GM12892 (cell line): ENCODE results near the gene CHST7.

Experiments
- DNase-seq: peaks from one replicate; pipeline ENCODE4 v3.0.0; 2011; ENCODE audit not compliant: insufficient read length
- FAIRE-seq: peaks from 2 replicates; lab custom pipeline; 2011; peaks lifted over from hg19 to GRCh38; lab: Jason Lieb, UNC
- POLR2A ChIP-seq: IDR thresholded peaks from 2 replicates; pipeline ENCODE4 v1.6.1; 2011; ENCODE audit warnings: low read depth, low read length, control low read depth
- POLR2AphosphoS5 ChIP-seq: IDR thresholded peaks from 2 replicates; pipeline ENCODE4 v1.6.1; 2011; ENCODE audit warnings: low read depth, low read length, control low read depth
- TAF1 ChIP-seq: IDR thresholded peaks from 2 replicates; pipeline ENCODE4 v1.6.1; 2011; ENCODE audit warnings: low read depth, mild to moderate bottlenecking, control low read depth, low read length, borderline replicate concordance

Gene CHST7

DNA sequence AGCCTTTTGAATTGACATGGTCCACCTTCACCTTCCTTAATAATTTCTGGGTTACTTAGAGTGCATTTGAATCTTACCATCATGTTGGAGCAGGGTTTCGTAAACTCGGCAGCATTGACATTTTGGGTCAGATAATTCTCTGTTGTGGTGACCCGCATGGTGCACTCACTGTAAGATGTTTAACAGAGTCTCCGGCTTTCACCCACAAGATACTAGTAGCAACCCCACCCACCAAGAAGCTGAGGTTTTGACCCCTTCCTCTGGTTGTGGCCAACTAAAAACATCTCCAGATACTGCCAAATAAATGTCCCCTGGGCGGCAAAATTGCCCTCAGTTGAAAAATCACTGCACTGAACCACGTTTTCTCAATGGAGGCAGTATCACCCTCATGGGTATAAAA is 62.7 kb downstream of the CHST7 start:
- TF ChIP-seq TAF1 = no peak
- no peak for TF ChIP-seq POLR2A
- TF ChIP-seq POLR2AphosphoS5 = no peak
- FAIRE-seq (peak; percentile 68), DNase-seq (no peak)

GRCh38 chrX:46637938-46638337 is 64.4 kb downstream of the CHST7 start:
- DNase-seq (no peak), FAIRE-seq (no peak)
- TF ChIP-seq POLR2AphosphoS5 = no peak
- TF ChIP-seq TAF1 = no peak
- TF ChIP-seq POLR2A = no peak

DNA sequence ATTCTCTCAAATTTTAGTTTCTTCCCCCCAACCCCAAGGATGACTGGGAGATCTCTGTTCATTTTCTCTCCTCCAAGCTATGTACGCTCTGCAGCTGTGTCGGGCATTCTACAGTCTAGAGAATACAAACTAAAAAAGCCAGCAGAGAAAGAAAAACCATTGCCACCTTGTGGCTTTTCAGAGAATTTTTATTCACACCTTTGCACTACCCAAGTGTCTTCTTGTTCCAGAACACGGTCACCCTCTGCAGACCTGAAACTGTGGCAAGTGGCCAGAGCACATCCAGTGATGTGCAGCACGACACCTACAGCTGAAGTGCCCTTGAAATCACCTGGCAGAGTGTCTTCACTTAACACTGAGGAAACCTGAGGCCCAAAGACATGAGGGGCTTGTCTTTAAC is 68.6 kb downstream of the CHST7 start:
- FAIRE-seq (peak; percentile 88), DNase-seq (no peak)
- no peak for TF ChIP-seq POLR2AphosphoS5
- TF ChIP-seq TAF1 = no peak
- no peak for TF ChIP-seq POLR2A

DNA sequence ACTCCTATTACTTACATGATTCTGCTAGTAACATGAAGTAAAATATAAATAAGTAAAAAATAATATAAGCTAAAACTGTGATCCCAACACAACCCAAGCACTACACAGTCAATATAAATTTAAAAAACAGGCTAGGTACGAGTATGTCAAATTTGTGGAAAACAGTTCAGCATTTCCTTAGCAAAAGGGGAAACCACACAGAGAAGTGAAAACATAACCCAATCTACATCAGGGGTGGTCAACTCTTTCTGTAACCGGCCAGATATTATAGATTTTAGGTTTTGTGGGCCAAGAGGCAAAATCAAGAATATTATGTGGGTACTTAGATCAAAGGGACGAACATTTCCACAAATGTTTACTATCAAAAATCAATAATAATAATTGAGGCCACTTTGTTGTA is 70.1 kb downstream of the CHST7 start:
- DNase-seq (no peak), FAIRE-seq (no peak)
- TF ChIP-seq POLR2A (no peak), TAF1 (no peak), POLR2AphosphoS5 (no peak)

DNA sequence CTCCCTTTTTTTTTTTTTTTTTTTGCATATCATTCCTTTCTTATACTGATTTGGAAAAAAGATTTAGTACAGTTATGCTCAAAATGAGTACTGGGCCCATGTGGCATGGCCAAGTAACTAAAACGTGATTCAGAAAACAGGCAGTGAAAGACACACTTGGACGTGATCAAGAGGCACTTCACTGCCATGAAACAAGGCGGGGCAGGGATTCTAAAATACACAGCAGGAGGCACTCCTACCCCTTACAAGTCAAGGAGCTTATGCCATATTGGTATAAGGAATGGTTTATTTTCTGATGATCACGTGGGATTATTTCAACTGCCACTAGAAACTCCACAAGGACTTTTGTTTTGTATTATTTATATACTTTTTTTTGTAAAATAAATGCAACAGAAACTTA is 72.0 kb downstream of the CHST7 start:
- no peak for FAIRE-seq
- TF ChIP-seq TAF1 = no peak
- no peak for DNase-seq

DNA sequence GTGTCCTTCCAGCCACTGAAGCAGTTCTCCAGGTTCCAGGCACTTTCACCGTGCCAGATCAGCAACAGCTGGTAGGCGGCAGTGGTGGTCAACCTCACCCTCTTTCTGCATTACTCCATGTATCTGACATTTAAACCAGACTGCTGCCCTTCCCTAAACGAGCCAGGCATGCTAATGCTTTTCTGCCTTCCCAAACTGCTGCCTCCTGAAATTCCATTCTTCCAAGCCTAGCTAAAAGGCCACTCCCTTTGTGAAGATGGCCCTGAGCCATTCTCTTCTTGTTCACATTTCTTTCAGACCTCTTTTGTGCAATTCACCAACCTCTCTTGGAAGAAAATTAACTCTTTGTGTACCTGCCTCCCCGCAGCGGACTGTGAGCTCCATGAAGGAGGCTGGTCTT is 73.7 kb downstream of the CHST7 start:
- TF ChIP-seq TAF1 (no peak), POLR2AphosphoS5 (no peak), POLR2A (no peak)
- no peak for FAIRE-seq

More for the DNA sequence above, 73.7 kb downstream of the CHST7 start:
- DNase-seq = no peak
